Vein endothelial cell (primary cell): ENCODE data around the gene PILRA. TPM values are rescaled to one million over a fixed set of nuclear protein-coding genes. Genes with fewer than 3 reads are reported as not detected.

Experiments
- small RNA-seq: library from RNA; depleted of rRNA; stranded (forward); fragments of <200 nt; gene quantifications from one replicate; pipeline ENCODE3, GENCODE V24; 2012
- total RNA-seq: library from RNA; depleted of rRNA; stranded (reverse); fragments of >200 nt; gene quantifications from 2 replicates; pipeline ENCODE4 v1.2.3, GENCODE V29; 2012

PILRA gene
- total RNA-seq = 0.38 and 0.65 TPM in 2 replicates

DNA sequence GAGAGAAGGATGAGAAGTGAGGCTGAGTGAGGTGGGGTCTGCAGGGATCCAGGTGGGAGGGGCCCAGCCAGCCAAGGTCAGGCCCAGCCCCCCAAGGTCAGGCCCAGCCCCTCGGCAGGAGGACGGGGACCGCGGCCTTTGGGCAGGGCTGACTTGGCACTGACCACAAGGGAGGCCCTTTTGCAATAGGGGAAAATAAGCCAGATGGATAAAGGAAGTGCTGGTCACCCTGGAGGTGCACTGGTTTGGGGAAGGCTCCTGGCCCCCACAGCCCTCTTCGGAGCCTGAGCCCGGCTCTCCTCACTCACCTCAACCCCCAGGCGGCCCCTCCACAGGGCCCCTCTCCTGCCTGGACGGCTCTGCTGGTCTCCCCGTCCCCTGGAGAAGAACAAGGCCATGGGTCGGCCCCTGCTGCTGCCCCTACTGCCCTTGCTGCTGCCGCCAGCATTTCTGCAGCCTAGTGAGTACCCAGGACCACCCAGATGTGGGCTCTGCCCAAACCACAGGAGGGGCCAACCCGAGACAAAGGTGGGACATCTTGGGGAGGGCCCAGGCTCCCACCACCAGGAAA, at the start of gene PILRA:
TSS of gene PILRA (plus strand) at position 227 of the 571 bp plus-strand sequence. CDS start at position 397, 170 bp downstream.

GRCh38 chr7:100358027-100358856, 15.0 kb upstream of the PILRA start, which contains the start of gene PILRB:
Gene PILRB, plus strand, starts transcription at chr7:100358117. Its CDS starts 186 bp downstream, at chr7:100358303.

GRCh38 chr7:100428199-100428966, 55.1 kb downstream of the PILRA start, which contains the start of gene ZCWPW1:
Gene ZCWPW1, minus strand, starts transcription at chr7:100428703. Its CDS starts 8,054 bp downstream, at chr7:100420649.

DNA sequence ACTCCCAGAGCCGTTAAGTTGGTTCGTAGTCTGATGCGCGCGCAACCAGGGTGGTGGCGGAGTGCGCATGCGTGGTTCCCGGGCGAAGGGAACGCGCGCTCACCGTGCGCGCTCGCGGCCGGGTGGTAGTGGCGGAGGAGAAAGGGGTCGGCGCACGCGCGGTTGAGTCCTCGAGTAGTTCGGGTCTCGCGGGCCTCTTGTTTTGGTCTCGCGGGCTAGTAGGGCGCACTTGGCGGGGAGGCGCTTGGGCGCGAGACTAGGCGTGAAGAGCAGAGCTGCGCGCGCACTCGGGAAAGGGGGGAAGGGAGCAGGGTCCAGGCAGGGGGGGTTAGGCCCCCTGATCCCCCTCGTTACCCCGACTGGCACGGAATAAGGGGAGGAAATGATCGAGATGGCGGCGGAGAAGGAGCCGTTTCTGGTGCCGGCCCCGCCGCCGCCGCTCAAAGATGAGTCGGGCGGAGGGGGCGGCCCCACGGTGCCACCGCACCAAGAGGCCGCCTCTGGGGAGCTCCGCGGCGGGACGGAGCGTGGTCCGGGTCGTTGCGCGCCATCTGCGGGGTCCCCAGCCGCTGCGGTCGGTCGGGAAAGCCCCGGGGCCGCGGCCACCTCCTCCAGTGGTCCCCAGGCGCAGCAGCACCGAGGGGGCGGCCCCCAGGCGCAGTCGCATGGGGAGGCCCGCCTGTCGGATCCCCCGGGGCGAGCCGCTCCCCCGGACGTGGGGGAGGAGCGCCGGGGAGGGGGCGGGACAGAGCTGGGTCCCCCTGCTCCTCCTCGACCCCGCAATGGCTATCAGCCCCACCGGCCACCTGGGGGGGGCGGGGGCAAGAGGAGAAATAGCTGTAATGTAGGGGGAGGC, 56.6 kb downstream of the PILRA start, which contains the start of gene MEPCE:
TSS of gene MEPCE (plus strand) at position 195 of the 856 bp plus-strand sequence. CDS start at position 383, 188 bp downstream.

Small RNA genes lying within 50 kb of the gene (small RNA-seq; reads per million reads assigned to genes)
- not detected for gene RF00019

Other genes with a start within 250 kb of the PILRA start
- gene MBLAC1, start 246.5 kb upstream of the PILRA start, total RNA-seq = 2.0 and 2.9 TPM in 2 replicates
- gene LAMTOR4, start 224.6 kb upstream of the PILRA start, total RNA-seq = 91.1 and 93.3 TPM in 2 replicates
- 9.7 and 15.7 TPM in 2 replicates for gene TRAPPC14, start 214.8 kb upstream of the PILRA start, total RNA-seq
- 0.96 and 0.98 TPM in 2 replicates for gene GAL3ST4, start 204.9 kb upstream of the PILRA start, total RNA-seq
- 5.3 and 6.5 TPM in 2 replicates for gene GPC2, start 196.1 kb upstream of the PILRA start, total RNA-seq
- 0.48 and 2.0 TPM in 2 replicates for gene STAG3, start 195.6 kb upstream of the PILRA start, total RNA-seq
- gene PVRIG, start 153.5 kb upstream of the PILRA start, total RNA-seq = not detected in 2 replicates
- not detected in 2 replicates for gene SPDYE3, start 65.8 kb upstream of the PILRA start, total RNA-seq
- gene PILRB, start 15.4 kb upstream of the PILRA start, total RNA-seq = 15.7 and 24.2 TPM in 2 replicates
- gene ZCWPW1, start 55.2 kb downstream of the PILRA start, total RNA-seq = 0.29 and 0.98 TPM in 2 replicates
- gene MEPCE, start 56.3 kb downstream of the PILRA start, total RNA-seq = 43.3 and 59.4 TPM in 2 replicates
- gene PPP1R35, start 63.0 kb downstream of the PILRA start, total RNA-seq = 10.6 and 21.9 TPM in 2 replicates
- gene SPACDR, start 90.8 kb downstream of the PILRA start, total RNA-seq = 0.33 and 0.48 TPM in 2 replicates
- gene TSC22D4, start 105.7 kb downstream of the PILRA start, total RNA-seq = 45.5 and 51.3 TPM in 2 replicates
- 4.0 and 4.6 TPM in 2 replicates for gene NYAP1, start 110.4 kb downstream of the PILRA start, total RNA-seq
- 49.3 and 52.9 TPM in 2 replicates for gene AGFG2, start 165.7 kb downstream of the PILRA start, total RNA-seq
- not detected in 2 replicates for gene SAP25, start 200.4 kb downstream of the PILRA start, total RNA-seq
- 21.2 and 24.6 TPM in 2 replicates for gene LRCH4, start 212.6 kb downstream of the PILRA start, total RNA-seq
- 0.19 and 0.65 TPM in 2 replicates for gene FBXO24, start 212.8 kb downstream of the PILRA start, total RNA-seq
- gene PCOLCE, start 228.9 kb downstream of the PILRA start, total RNA-seq = 0.38 and 1.6 TPM in 2 replicates
- gene MOSPD3, start 239.1 kb downstream of the PILRA start, total RNA-seq = 12.0 and 14.4 TPM in 2 replicates